HEK293 (cell line): ENCODE measurements around the gene HEBP1.

Experiments
- CTCF ChIA-PET: fragments of 350-600 bp; formaldehyde crosslinking; extraction: SDS; loops from one replicate; lab custom pipeline; 2021; ENCODE audit warnings: antibody characterized with exemption; lab: Yijun Ruan, JAX
- POLR2A ChIA-PET: fragments of 300-600 bp; formaldehyde crosslinking; extraction: SDS; loops from one replicate; lab custom pipeline; 2020; ENCODE audit warnings: antibody characterized with exemption, inconsistent platforms; lab: Yijun Ruan, JAX
- H3K27ac ChIP-seq: fragments of 200-500 bp; sonication (Bioruptor generic); 2 replicates; pipeline ENCODE4 v1.5.1; 2014; ENCODE audit warnings: low read depth, low read length, control low read depth, inconsistent platforms; ENCODE audit errors: extremely low read depth
- H3K36me3 ChIP-seq, 2 experiments: fragments of 200-500 bp in 1 of 2; sonication (Bioruptor generic) in 1 of 2; 1 replicate in 1 of 2; 2 replicates in 1 of 2; pipeline ENCODE4 v1.5.1; 2014 to 2017; ENCODE audit warnings: inconsistent platforms in 2 of 2, low read length in 2 of 2; ENCODE audit not compliant: control insufficient read depth in 2 of 2, insufficient read depth in 1 of 2
- H3K4me1 ChIP-seq: fragments of 200-500 bp; sonication (Bioruptor generic); 2 replicates; pipeline ENCODE4 v1.5.1; 2014; ENCODE audit warnings: mild to moderate bottlenecking, low read length, inconsistent platforms; ENCODE audit not compliant: control insufficient read depth, insufficient read depth
- H3K4me3 ChIP-seq: 2 replicates; pipeline ENCODE4 v1.5.1; 2011; ENCODE audit warnings: low read depth, mild to moderate bottlenecking, control low read depth, low read length, moderate library complexity
- H3K9me3 ChIP-seq: fragments of 200-500 bp; sonication (Bioruptor generic); 2 replicates; pipeline ENCODE4 v1.5.1; 2014; ENCODE audit warnings: low read depth, low read length, inconsistent platforms; ENCODE audit not compliant: control insufficient read depth, insufficient read depth
- BCL11B ChIP-seq: fragments of 450-650 bp; formaldehyde crosslinking; IDR thresholded peaks from 2 replicates; pipeline ENCODE4 v1.5.1; 2016; ENCODE audit warnings: low read depth, missing biosample characterization, missing genetic modification characterization
- GLI2 ChIP-seq: fragments of 450-650 bp; formaldehyde crosslinking; IDR thresholded peaks from 2 replicates; pipeline ENCODE4; 2017; ENCODE audit warnings: missing biosample characterization, missing genetic modification characterization, low read depth, borderline replicate concordance
- GLI4 ChIP-seq: fragments of 450-650 bp; formaldehyde crosslinking; IDR thresholded peaks from 2 replicates; pipeline ENCODE4 v1.5.1; 2016; ENCODE audit warnings: missing biosample characterization, missing genetic modification characterization
- KLF17 ChIP-seq: fragments of 450-650 bp; formaldehyde crosslinking; IDR thresholded peaks from 2 replicates; pipeline ENCODE4 v1.5.1; 2016; ENCODE audit warnings: missing biosample characterization, missing genetic modification characterization
- PBX3 ChIP-seq: sonication (generic); formaldehyde crosslinking; IDR thresholded peaks from 2 replicates; pipeline ENCODE4 v1.8.1; 2022; ENCODE audit warnings: mild to moderate bottlenecking, moderate library complexity, missing genetic modification reagents
- PRDM10 ChIP-seq: fragments of 450-650 bp; formaldehyde crosslinking; IDR thresholded peaks from 2 replicates; pipeline ENCODE4 v1.5.1; 2016; ENCODE audit warnings: missing biosample characterization, missing genetic modification characterization
- SCRT2 ChIP-seq: fragments of 450-650 bp; formaldehyde crosslinking; IDR thresholded peaks from 2 replicates; pipeline ENCODE4 v1.5.1; 2016; ENCODE audit warnings: missing biosample characterization, missing genetic modification characterization
- YY1 ChIP-seq: fragments of 450-650 bp; formaldehyde crosslinking; IDR thresholded peaks from 2 replicates; pipeline ENCODE4 v1.5.1; 2018; ENCODE audit warnings: missing biosample characterization, missing genetic modification characterization
- ZBTB17 ChIP-seq: fragments of 450-650 bp; formaldehyde crosslinking; IDR thresholded peaks from 2 replicates; pipeline ENCODE4 v1.5.1; 2016; ENCODE audit warnings: missing biosample characterization, missing genetic modification characterization
- ZIC2 ChIP-seq: fragments of 450-650 bp; formaldehyde crosslinking; IDR thresholded peaks from 2 replicates; pipeline ENCODE4 v1.5.1; 2016; ENCODE audit warnings: missing biosample characterization, missing genetic modification characterization
- ZNF132 ChIP-seq: fragments of 450-650 bp; formaldehyde crosslinking; IDR thresholded peaks from 2 replicates; pipeline ENCODE4 v1.5.1; 2017; ENCODE audit warnings: missing biosample characterization, missing genetic modification characterization, borderline replicate concordance
- ZNF155 ChIP-seq: fragments of 450-650 bp; formaldehyde crosslinking; IDR thresholded peaks from 2 replicates; pipeline ENCODE4 v1.5.1; 2016; ENCODE audit warnings: missing biosample characterization, missing genetic modification characterization
- ZNF19 ChIP-seq: fragments of 450-650 bp; formaldehyde crosslinking; IDR thresholded peaks from 2 replicates; pipeline ENCODE4; 2016; ENCODE audit warnings: missing biosample characterization, missing genetic modification characterization, low read depth
- ZNF214 ChIP-seq: fragments of 450-650 bp; formaldehyde crosslinking; IDR thresholded peaks from 2 replicates; pipeline ENCODE4 v1.5.1; 2017; ENCODE audit warnings: missing biosample characterization, mild to moderate bottlenecking, missing genetic modification characterization, borderline replicate concordance
- ZNF239 ChIP-seq: fragments of 450-650 bp; formaldehyde crosslinking; IDR thresholded peaks from 2 replicates; pipeline ENCODE4 v1.5.1; 2016; ENCODE audit warnings: missing biosample characterization, missing genetic modification characterization
- ZNF658 ChIP-seq: fragments of 450-650 bp; formaldehyde crosslinking; IDR thresholded peaks from 2 replicates; pipeline ENCODE4; 2016; ENCODE audit warnings: missing biosample characterization, missing genetic modification characterization
- ZNF791 ChIP-seq: fragments of 450-650 bp; formaldehyde crosslinking; IDR thresholded peaks from 2 replicates; pipeline ENCODE4 v1.5.1; 2016; ENCODE audit warnings: missing biosample characterization, missing genetic modification characterization
- ZSCAN30 ChIP-seq: fragments of 450-650 bp; IDR thresholded peaks from 2 replicates; pipeline ENCODE4 v1.5.1; 2018; ENCODE audit warnings: missing biosample characterization, mild to moderate bottlenecking, missing genetic modification characterization, moderate library complexity
- TF ChIP-seq, protein P1 (sequence below): fragments of 450-650 bp; formaldehyde crosslinking; IDR thresholded peaks from 2 replicates; pipeline ENCODE4 v1.5.1; 2016; ENCODE audit warnings: missing biosample characterization, missing genetic modification characterization
- TF ChIP-seq, protein P2 (sequence below): fragments of 450-650 bp; formaldehyde crosslinking; IDR thresholded peaks from 2 replicates; pipeline ENCODE4 v1.5.1; 2017; ENCODE audit warnings: missing biosample characterization, missing genetic modification characterization
- TF ChIP-seq, protein P3 (sequence below): fragments of 450-650 bp; formaldehyde crosslinking; IDR thresholded peaks from 2 replicates; pipeline ENCODE4 v1.5.1; 2016; ENCODE audit warnings: missing biosample characterization, missing genetic modification characterization, borderline replicate concordance
- TF ChIP-seq, protein P4 (sequence below): fragments of 450-650 bp; formaldehyde crosslinking; IDR thresholded peaks from 2 replicates; pipeline ENCODE4 v1.5.1; 2016; ENCODE audit warnings: missing biosample characterization, missing genetic modification characterization

The HEBP1 gene

GRCh38 chr12:13026286-13026685 is 26.2 kb upstream of the HEBP1 start (continued):
- TF ChIP-seq, protein P1, sequence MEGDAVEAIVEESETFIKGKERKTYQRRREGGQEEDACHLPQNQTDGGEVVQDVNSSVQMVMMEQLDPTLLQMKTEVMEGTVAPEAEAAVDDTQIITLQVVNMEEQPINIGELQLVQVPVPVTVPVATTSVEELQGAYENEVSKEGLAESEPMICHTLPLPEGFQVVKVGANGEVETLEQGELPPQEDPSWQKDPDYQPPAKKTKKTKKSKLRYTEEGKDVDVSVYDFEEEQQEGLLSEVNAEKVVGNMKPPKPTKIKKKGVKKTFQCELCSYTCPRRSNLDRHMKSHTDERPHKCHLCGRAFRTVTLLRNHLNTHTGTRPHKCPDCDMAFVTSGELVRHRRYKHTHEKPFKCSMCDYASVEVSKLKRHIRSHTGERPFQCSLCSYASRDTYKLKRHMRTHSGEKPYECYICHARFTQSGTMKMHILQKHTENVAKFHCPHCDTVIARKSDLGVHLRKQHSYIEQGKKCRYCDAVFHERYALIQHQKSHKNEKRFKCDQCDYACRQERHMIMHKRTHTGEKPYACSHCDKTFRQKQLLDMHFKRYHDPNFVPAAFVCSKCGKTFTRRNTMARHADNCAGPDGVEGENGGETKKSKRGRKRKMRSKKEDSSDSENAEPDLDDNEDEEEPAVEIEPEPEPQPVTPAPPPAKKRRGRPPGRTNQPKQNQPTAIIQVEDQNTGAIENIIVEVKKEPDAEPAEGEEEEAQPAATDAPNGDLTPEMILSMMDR: no peak
- no peak for TF ChIP-seq ZNF132
- TF ChIP-seq, protein P2, sequence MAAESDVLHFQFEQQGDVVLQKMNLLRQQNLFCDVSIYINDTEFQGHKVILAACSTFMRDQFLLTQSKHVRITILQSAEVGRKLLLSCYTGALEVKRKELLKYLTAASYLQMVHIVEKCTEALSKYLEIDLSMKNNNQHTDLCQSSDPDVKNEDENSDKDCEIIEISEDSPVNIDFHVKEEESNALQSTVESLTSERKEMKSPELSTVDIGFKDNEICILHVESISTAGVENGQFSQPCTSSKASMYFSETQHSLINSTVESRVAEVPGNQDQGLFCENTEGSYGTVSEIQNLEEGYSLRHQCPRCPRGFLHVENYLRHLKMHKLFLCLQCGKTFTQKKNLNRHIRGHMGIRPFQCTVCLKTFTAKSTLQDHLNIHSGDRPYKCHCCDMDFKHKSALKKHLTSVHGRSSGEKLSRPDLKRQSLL (tag by site-specific recombination): no peak
- no peak for TF ChIP-seq ZNF658
- TF ChIP-seq, protein P3, sequence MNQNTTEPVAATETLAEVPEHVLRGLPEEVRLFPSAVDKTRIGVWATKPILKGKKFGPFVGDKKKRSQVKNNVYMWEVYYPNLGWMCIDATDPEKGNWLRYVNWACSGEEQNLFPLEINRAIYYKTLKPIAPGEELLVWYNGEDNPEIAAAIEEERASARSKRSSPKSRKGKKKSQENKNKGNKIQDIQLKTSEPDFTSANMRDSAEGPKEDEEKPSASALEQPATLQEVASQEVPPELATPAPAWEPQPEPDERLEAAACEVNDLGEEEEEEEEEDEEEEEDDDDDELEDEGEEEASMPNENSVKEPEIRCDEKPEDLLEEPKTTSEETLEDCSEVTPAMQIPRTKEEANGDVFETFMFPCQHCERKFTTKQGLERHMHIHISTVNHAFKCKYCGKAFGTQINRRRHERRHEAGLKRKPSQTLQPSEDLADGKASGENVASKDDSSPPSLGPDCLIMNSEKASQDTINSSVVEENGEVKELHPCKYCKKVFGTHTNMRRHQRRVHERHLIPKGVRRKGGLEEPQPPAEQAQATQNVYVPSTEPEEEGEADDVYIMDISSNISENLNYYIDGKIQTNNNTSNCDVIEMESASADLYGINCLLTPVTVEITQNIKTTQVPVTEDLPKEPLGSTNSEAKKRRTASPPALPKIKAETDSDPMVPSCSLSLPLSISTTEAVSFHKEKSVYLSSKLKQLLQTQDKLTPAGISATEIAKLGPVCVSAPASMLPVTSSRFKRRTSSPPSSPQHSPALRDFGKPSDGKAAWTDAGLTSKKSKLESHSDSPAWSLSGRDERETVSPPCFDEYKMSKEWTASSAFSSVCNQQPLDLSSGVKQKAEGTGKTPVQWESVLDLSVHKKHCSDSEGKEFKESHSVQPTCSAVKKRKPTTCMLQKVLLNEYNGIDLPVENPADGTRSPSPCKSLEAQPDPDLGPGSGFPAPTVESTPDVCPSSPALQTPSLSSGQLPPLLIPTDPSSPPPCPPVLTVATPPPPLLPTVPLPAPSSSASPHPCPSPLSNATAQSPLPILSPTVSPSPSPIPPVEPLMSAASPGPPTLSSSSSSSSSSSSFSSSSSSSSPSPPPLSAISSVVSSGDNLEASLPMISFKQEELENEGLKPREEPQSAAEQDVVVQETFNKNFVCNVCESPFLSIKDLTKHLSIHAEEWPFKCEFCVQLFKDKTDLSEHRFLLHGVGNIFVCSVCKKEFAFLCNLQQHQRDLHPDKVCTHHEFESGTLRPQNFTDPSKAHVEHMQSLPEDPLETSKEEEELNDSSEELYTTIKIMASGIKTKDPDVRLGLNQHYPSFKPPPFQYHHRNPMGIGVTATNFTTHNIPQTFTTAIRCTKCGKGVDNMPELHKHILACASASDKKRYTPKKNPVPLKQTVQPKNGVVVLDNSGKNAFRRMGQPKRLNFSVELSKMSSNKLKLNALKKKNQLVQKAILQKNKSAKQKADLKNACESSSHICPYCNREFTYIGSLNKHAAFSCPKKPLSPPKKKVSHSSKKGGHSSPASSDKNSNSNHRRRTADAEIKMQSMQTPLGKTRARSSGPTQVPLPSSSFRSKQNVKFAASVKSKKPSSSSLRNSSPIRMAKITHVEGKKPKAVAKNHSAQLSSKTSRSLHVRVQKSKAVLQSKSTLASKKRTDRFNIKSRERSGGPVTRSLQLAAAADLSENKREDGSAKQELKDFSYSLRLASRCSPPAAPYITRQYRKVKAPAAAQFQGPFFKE: no peak
- TF ChIP-seq ZSCAN30: no peak
- TF ChIP-seq ZBTB17 (tag by site-specific recombination): no peak
- no peak for TF ChIP-seq ZNF155
- no peak for TF ChIP-seq YY1 (tag by site-specific recombination)
- TF ChIP-seq, protein P4, sequence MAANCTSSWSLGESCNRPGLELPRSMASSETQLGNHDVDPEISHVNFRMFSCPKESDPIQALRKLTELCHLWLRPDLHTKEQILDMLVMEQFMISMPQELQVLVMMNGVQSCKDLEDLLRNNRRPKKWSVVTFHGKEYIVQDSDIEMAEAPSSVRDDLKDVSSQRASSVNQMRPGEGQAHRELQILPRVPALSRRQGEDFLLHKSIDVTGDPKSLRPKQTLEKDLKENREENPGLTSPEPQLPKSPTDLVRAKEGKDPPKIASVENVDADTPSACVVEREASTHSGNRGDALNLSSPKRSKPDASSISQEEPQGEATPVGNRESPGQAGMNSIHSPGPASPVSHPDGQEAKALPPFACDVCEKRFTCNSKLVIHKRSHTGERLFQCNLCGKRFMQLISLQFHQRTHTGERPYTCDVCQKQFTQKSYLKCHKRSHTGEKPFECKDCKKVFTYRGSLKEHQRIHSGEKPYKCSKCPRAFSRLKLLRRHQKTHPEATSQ (tag by site-specific recombination): no peak
- TF ChIP-seq ZNF19 (tag by site-specific recombination): no peak
- no peak for TF ChIP-seq GLI4
- TF ChIP-seq, all 188 proteins: peak for 0

- no peaks in the 10 kb centered on the region for H3K9me3 ChIP-seq
- H3K27ac ChIP-seq: no peak overlapping the region
- ChIA-PET CTCF (interaction anchor here (0.6 to 4.3 kb wide), 15 partner anchors 11 to 1143 kb away, joined by 3 to 40 read pairs (median 4); no protein-coding TSS in a partner anchor), POLR2A (no interaction called here)
- H3K4me1 ChIP-seq: no peaks in the 10 kb centered on the region
- no peaks in the 10 kb centered on the region for H3K36me3 ChIP-seq
- H3K4me3 ChIP-seq: no peak overlapping the region
- TF ChIP-seq SCRT2: no peak
- TF ChIP-seq GLI2 (tag by site-specific recombination): no peak
- no peak for TF ChIP-seq BCL11B (tag by site-specific recombination)
- TF ChIP-seq PBX3 (CRISPR knock-in tag): no peak
- TF ChIP-seq KLF17 (tag by site-specific recombination): no peak
- no peak for TF ChIP-seq ZNF239 (tag by site-specific recombination)
- TF ChIP-seq ZIC2 (tag by site-specific recombination): no peak
- no peak for TF ChIP-seq PRDM10
- no peak for TF ChIP-seq ZNF214 (tag by site-specific recombination)
- TF ChIP-seq ZNF791 (tag by site-specific recombination): no peak
Observed at GRCh38 chr12:13024531-13024916, 24.5 kb upstream of the HEBP1 start.
